Tibial nerve (tissue), 4 donors: ENCODE data around the gene TAGLN3. TPM values are rescaled to one million over a fixed set of nuclear protein-coding genes. Genes with fewer than 3 reads are reported as not detected.

Source experiments
- DNase-seq, 2 donors: peaks; one replicate each; pipeline ENCODE4 v3.0.0-alpha.2; 2019; ENCODE audit warnings: low spot score in 2 of 2
- H3K27ac ChIP-seq, 4 donors: fragments of 200-600 bp; sonication (generic) in 3 of 4; one replicate each; pipeline ENCODE4 v1.5.1; 2017 to 2019; ENCODE audit warnings: mild to moderate bottlenecking in 1 of 4
- H3K27me3 ChIP-seq, 2 donors: fragments of 200-600 bp; sonication (generic) in 1 of 2; one replicate each; pipeline versions ENCODE4 v1.5.1 to v1.6.0; 2017 to 2019
- H3K36me3 ChIP-seq, 3 donors: fragments of 200-600 bp; sonication (generic); one replicate each; pipeline ENCODE4 v1.5.1; 2018 to 2019
- H3K4me1 ChIP-seq, 4 donors: fragments of 200-600 bp; sonication (generic) in 3 of 4; one replicate each; pipeline ENCODE4 v1.5.1; 2017 to 2019
- H3K4me3 ChIP-seq, 4 donors: fragments of 200-600 bp; sonication (generic) in 3 of 4; one replicate each; pipeline ENCODE4 v1.5.1; 2017 to 2019; ENCODE audit warnings: mild to moderate bottlenecking in 1 of 4, moderate library complexity in 1 of 4
- H3K9me3 ChIP-seq, 4 donors: fragments of 200-600 bp; sonication (generic) in 3 of 4; one replicate each; pipeline ENCODE4 v1.5.1; 2017 to 2019
- EP300 ChIP-seq, 2 donors: sonication (generic); formaldehyde crosslinking; IDR thresholded peaks; one replicate each; pipeline ENCODE4 v1.6.1; 2017; ENCODE audit warnings: antibody characterized with exemption in 2 of 2, mild to moderate bottlenecking in 1 of 2
- POLR2A ChIP-seq, 2 donors: fragments of 450-650 bp; IDR thresholded peaks; one replicate each; pipeline ENCODE4 v1.6.1; 2017; ENCODE audit warnings: antibody characterized with exemption in 2 of 2, mild to moderate bottlenecking in 2 of 2, moderate library complexity in 2 of 2
- WGBS, 2 donors: methylation state at CpG; one replicate each; pipeline ENCODE4 v1.1.5; 2018; 5-methylcytosine and 5-hydroxymethylcytosine counted together
- total RNA-seq, 4 donors: library from RNA; depleted of rRNA; stranded (reverse); fragments of >200 nt; gene quantifications; one replicate each; pipeline ENCODE4 v1.1.0, GENCODE V29; 2016
- TF ChIP-seq, protein P1 (sequence below), 5 experiments: fragments of 200-600 bp in 3 of 5; fragments of 450-650 bp in 2 of 5; sonication (generic) in 3 of 5; IDR thresholded peaks; one replicate each; pipeline ENCODE4 v1.5.1; 2016 to 2019; ENCODE audit warnings: antibody characterized with exemption in 5 of 5, mild to moderate bottlenecking in 3 of 5, moderate library complexity in 2 of 5

The TAGLN3 gene
- total RNA-seq, 4 donors from 2014 or later: 3.1 TPM; not detected in 3

DNA sequence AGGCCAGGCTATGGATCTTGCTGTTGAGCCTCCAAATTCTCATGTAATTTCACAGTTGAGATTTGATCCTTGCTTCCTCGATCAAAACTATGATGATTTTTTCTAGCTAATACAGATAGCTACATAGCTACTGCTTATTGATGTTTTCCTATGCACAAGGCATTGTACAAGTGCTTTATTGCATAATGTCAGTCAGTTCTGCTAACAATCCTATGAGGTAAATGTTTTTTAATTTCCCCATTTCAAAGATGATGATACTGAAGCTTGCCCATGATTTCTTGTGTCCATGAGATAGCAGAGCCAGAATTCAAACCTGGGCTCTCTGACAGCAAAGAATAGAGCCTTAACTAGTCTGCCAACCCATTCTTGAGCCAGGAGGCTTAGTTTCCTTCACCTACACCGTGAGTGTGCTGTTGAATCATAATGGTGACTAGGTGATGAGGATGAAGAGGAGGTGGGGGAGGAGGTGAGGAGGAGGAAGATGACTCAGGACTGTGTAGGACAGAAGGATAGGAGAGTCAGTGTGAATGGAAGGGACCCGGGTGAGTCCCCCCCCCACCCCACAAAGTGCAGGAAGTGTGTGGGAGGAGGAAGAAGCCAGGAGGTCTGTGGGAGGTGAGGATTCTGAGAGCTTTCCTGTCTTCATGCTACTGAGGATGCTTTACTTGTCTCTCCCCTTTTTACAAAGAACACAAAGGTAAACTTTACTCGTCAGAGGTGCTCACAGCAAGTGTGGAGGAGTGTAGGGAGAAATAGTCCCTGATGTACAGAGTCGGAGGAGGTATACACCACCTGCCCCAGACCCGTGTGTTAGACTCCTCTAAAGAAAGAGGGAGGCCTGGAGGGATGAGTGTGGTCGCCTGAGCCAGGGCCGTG is 3.6 kb downstream of the TAGLN3 start:
- TF ChIP-seq POLR2A (IDR thresholded peaks at IDR 0.05) (no peak), EP300 (IDR thresholded peaks at IDR 0.05) (no peak)
- TF ChIP-seq, protein P1, sequence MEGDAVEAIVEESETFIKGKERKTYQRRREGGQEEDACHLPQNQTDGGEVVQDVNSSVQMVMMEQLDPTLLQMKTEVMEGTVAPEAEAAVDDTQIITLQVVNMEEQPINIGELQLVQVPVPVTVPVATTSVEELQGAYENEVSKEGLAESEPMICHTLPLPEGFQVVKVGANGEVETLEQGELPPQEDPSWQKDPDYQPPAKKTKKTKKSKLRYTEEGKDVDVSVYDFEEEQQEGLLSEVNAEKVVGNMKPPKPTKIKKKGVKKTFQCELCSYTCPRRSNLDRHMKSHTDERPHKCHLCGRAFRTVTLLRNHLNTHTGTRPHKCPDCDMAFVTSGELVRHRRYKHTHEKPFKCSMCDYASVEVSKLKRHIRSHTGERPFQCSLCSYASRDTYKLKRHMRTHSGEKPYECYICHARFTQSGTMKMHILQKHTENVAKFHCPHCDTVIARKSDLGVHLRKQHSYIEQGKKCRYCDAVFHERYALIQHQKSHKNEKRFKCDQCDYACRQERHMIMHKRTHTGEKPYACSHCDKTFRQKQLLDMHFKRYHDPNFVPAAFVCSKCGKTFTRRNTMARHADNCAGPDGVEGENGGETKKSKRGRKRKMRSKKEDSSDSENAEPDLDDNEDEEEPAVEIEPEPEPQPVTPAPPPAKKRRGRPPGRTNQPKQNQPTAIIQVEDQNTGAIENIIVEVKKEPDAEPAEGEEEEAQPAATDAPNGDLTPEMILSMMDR (IDR thresholded peaks at IDR 0.05): no peak
- no peak overlapping the region for H3K27ac ChIP-seq

DNA sequence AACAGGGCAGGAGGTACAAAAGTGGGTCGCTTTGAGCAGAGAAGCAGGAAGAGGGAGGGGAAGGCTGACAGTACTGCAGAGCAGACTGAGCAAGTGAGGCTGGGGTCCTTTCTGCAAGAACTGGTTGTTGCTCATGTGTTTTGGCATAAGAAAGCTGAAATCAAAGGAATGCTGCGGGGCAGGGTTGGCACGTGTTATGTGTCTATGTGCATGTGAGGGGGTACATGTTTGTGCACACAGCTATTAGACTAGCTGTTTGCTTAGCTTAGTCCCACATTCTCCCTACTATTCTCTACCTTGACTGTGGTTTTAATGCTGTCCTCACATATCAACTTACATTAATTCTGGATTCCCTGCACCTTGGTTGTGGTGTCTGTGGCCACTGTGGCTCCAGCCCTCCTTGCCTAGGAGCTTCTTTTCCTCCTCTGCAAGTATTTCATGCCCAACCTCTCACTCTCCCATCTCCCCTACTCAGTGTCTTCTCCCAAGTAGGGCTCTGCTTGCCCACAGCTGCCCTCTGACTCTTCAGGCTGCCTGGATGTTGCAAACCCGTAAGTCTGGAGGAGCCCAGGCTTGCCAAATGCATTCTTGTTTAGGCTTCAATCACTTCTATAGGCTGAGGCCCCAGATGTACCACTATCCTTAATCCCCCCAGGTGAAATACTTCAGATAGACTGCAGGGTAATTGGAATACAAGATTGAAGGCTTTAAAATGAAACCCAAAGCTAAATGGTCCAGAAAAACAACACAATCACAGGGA is 4.8 kb downstream of the TAGLN3 start:
- Histone ChIP-seq H3K4me3 (no peak overlapping the region), H3K9me3 (no peaks in the 10 kb centered on the region), H3K36me3 (no peaks in the 10 kb centered on the region), H3K4me1 (peaks cover 0 to 23% (median 3%) of the 10 kb centered on the region in 4 donors), H3K27me3 (peaks cover 0 to 6% of the 10 kb centered on the region in 2 donors), H3K27ac (no peak overlapping the region)
- no peak for DNase-seq
- WGBS, 2 donors: 78 to 83% methylated on average over 4 of the region's 4 CpGs
- TF ChIP-seq, protein P1 (IDR thresholded peaks at IDR 0.05): no peak
- TF ChIP-seq POLR2A (IDR thresholded peaks at IDR 0.05) (no peak), EP300 (IDR thresholded peaks at IDR 0.05) (no peak)

More for the DNA sequence above, 3.6 kb downstream of the TAGLN3 start:
- Histone ChIP-seq H3K9me3 (no peaks in the 10 kb centered on the region), H3K27me3 (peaks cover 0 to 10% of the 10 kb centered on the region in 2 donors), H3K4me3 (no peak overlapping the region), H3K36me3 (no peaks in the 10 kb centered on the region), H3K4me1 (peaks cover 0 to 18% (median 3%) of the 10 kb centered on the region in 4 donors)
- WGBS, 2 donors: 71 to 73% methylated on average over 8 of the region's 8 CpGs
- DNase-seq: no peak

DNA sequence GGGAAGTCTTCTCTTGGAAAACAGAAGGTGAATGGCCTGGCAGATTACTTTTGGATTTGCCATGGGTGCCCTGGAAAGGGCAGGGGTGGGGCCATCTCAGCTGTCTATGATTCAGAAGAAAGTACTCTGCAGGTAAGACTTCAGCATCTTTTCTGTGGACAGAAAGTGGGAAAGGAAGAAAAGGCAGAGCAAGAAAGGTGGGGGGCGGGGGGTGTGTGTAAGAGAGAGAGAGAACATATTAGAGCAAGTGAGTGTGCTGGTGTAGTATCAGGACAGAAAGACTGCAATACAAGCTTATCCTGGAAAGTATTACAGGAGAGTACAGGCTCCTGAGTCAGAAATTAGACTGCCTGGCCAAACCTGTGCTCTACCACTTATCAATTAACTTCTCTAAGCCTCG is 5.5 kb downstream of the TAGLN3 start:
- WGBS, 2 donors: 87 to 88% methylated on average over 2 of the region's 2 CpGs
- peaks cover 0 to 17% (median 2%) of the 10 kb centered on the region in 4 donors for H3K4me1 ChIP-seq

DNA sequence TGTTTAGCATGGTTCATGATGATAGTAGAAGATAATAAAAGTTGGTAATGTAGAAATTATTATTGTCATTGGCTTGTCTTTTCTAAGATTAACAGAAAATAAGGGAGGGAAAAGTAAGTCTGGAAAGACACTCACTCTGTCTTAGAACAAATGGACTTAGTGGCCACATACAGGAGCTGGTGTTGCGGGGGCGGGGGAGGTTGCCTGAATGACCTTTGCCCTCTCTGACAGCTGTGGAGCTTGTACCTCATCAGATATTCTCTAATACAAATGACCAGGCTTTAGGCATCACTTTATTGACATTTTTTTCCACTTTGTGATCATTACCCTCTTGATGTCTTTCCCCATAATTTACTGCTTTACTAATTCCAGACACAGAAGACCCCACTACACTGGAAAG is 5.9 kb downstream of the TAGLN3 start:
- no peaks in the 10 kb centered on the region for H3K36me3 ChIP-seq
- TF ChIP-seq, protein P1 (IDR thresholded peaks at IDR 0.05): no peak
- no peak overlapping the region for H3K4me3 ChIP-seq
- H3K9me3 ChIP-seq: no peaks in the 10 kb centered on the region
- H3K27me3 ChIP-seq: no peaks in the 10 kb centered on the region
- no peak for DNase-seq
- H3K4me1 ChIP-seq: peaks cover 0 to 12% (median 0%) of the 10 kb centered on the region in 4 donors
- no peak overlapping the region for H3K27ac ChIP-seq
- WGBS, 2 donors: 83 to 88% methylated on average over 2 of the region's 2 CpGs

More for the DNA sequence above, 5.5 kb downstream of the TAGLN3 start:
- H3K27me3 ChIP-seq: peaks cover 0 to 5% of the 10 kb centered on the region in 2 donors
- H3K4me3 ChIP-seq: no peak overlapping the region
- H3K27ac ChIP-seq: no peak overlapping the region
- TF ChIP-seq, protein P1 (IDR thresholded peaks at IDR 0.05): no peak
- TF ChIP-seq EP300 (IDR thresholded peaks at IDR 0.05) (no peak), POLR2A (IDR thresholded peaks at IDR 0.05) (no peak)
- H3K9me3 ChIP-seq: no peaks in the 10 kb centered on the region
- DNase-seq: no peak
- H3K36me3 ChIP-seq: no peaks in the 10 kb centered on the region
